Measurements from ENCODE around the gene KIAA1755.

DNA sequence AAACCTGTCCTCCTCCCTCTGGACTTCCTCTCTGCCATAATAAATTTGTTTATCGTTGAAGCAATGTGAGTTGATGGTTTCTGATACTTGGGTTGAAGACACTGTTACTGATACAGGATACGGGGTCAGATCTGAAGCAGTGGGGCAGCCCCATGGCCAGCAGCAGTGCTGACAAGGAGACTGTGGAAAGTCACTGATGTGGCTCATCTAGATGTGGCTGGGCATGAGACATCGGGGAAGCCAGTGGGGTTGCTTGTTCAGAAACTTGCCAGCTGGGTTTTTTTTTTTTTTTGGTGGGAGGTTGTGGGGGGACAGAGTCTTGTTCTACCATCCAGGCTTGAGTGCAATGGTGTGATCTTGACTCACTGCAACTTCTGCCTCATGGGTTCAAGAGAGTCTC is 40.8 kb upstream of the KIAA1755 start:
- TF ChIP-seq, protein P1, sequence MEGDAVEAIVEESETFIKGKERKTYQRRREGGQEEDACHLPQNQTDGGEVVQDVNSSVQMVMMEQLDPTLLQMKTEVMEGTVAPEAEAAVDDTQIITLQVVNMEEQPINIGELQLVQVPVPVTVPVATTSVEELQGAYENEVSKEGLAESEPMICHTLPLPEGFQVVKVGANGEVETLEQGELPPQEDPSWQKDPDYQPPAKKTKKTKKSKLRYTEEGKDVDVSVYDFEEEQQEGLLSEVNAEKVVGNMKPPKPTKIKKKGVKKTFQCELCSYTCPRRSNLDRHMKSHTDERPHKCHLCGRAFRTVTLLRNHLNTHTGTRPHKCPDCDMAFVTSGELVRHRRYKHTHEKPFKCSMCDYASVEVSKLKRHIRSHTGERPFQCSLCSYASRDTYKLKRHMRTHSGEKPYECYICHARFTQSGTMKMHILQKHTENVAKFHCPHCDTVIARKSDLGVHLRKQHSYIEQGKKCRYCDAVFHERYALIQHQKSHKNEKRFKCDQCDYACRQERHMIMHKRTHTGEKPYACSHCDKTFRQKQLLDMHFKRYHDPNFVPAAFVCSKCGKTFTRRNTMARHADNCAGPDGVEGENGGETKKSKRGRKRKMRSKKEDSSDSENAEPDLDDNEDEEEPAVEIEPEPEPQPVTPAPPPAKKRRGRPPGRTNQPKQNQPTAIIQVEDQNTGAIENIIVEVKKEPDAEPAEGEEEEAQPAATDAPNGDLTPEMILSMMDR (IDR thresholded peaks at IDR 0.05 in 2 of 3, conservative IDR thresholded peaks at IDR 0.05 in 1 of 3; ENCODE audit: control insufficient read depth in 2 of 3, extremely low read depth in 1 of 3, insufficient read depth in 1 of 3, low read depth in 3 of 3, low read length in 3 of 3) = no peak
- TF ChIP-seq SUZ12 (IDR thresholded peaks at IDR 0.05; ENCODE audit: unreplicated experiment) = no peak
- TF ChIP-seq MEF2B (IDR thresholded peaks at IDR 0.05; ENCODE audit: partially characterized antibody, poor library complexity, severe bottlenecking) = no peak
- no peak for TF ChIP-seq TARDBP (IDR thresholded peaks at IDR 0.05; ENCODE audit: borderline replicate concordance)
- TF ChIP-seq JUND (IDR thresholded peaks at IDR 0.05; ENCODE audit: low read depth, low read length) = no peak
- no peak for TF ChIP-seq RAD21 (IDR thresholded peaks at IDR 0.05; ENCODE audit: insufficient read depth, low read depth, low read length)
- TF ChIP-seq POLR2AphosphoS5 (IDR thresholded peaks at IDR 0.05; ENCODE audit: low read length) = no peak

All from GM12878 (cell line).